Activated naive CD8-positive, alpha-beta T cell treated with anti-CD3 and anti-CD28 coated beads, Interleukin-2, amount 50 U/mL, for 24 hours (primary cell): ENCODE data around the gene ITSN1.

ENCODE experiments used
- ATAC-seq: fragments of 150-1000 bp; cut with Tn5 transposase; one replicate; pipeline ENCODE4 v1.10.0; 2021
- DNase-seq: peaks from one replicate; pipeline ENCODE4 v3.0.0; 2021
- H3K27ac Mint-ChIP-seq: one replicate; pipeline ENCODE4 v1.8.0; 2021; ENCODE audit warnings: mild to moderate bottlenecking, mixed read lengths
- H3K27me3 Mint-ChIP-seq: one replicate; pipeline ENCODE4 v1.8.0; 2021; ENCODE audit warnings: mixed read lengths
- H3K36me3 Mint-ChIP-seq: one replicate; pipeline ENCODE4 v1.8.0; 2021; ENCODE audit warnings: low read depth, mixed read lengths
- H3K4me1 Mint-ChIP-seq: one replicate; pipeline ENCODE4 v1.8.0; 2021; ENCODE audit warnings: mixed read lengths
- H3K4me3 Mint-ChIP-seq: one replicate; pipeline ENCODE4 v1.8.0; 2021; ENCODE audit warnings: mild to moderate bottlenecking, moderate library complexity, mixed read lengths
- H3K9me3 Mint-ChIP-seq: one replicate; pipeline ENCODE4 v1.8.0; 2021; ENCODE audit warnings: mixed read lengths

ITSN1 gene

DNA sequence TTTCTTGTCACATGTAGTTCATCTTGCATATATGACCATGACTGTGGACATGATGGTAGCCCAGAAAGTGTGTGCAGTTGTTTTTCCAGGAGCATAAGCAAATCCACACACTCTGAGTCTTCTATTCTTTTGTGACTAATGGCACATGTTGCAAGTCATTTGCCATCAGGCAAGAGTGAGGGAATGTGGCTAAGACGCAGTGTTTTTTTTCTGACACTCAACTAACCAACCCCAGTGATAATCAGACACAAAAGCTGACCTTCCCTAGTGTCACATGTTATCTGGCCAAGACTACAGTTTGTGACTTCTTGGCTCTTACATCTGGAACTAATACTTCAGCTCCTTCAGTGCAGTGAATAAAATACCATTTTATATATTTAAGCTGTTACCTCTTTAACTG is 108.8 kb downstream of the ITSN1 start:
- DNase-seq (no peak), ATAC-seq (no peak)
- Mint-ChIP-seq H3K27ac (no peak overlapping the region), H3K4me3 (no peak overlapping the region), H3K4me1 (no peaks in the 10 kb centered on the region), H3K9me3 (peaks cover 14% of the 10 kb centered on the region), H3K36me3 (peaks cover 6% of the 10 kb centered on the region), H3K27me3 (peaks cover 1% of the 10 kb centered on the region)

DNA sequence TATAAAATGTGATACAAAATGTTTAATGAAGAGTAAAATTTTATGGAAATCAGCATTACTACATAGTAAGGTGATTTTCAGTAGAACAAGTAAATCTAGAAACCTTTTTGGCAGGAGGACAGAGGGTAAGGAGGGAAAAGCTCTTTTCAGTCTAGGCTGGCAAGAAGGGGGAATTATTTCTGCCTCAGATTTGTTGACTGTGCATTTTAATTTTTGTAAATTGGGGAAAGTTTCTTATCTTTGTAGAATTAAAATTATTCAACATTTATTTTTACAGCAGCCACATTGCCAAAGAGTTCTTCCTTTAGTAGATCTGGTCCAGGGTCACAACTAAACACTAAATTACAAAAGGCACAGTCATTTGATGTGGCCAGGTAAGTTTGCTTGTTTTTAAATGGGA is 109.2 kb downstream of the ITSN1 start:
- Mint-ChIP-seq H3K4me3 (no peak overlapping the region), H3K27ac (no peak overlapping the region), H3K27me3 (peaks cover 1% of the 10 kb centered on the region), H3K9me3 (peaks cover 9% of the 10 kb centered on the region), H3K4me1 (no peaks in the 10 kb centered on the region), H3K36me3 (peaks cover 2% of the 10 kb centered on the region)
- ATAC-seq (no peak), DNase-seq (no peak)

DNA sequence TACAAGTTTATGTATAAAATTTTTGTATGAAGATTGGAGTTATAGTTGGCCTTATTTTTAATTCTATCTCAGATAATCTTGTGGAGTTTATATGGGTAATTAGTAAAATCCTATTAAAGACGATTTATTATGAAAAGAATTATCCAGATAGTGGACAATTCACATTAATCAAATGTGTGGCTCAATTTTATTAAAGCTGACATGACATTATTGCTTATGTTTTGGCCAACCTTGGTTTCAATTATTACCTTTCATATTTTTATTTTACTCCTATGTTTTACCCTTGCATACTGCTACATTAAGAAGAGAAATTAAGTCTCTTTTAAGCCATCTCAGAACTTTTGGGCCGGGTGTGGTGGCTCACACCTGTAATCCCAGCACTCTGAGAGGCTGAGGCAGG is 110.0 kb downstream of the ITSN1 start:
- no peaks in the 10 kb centered on the region for H3K4me1 Mint-ChIP-seq
- no peaks in the 10 kb centered on the region for H3K36me3 Mint-ChIP-seq
- H3K27ac Mint-ChIP-seq, result no peak overlapping the region
- H3K4me3 Mint-ChIP-seq, result no peak overlapping the region
- peaks cover 4% of the 10 kb centered on the region for H3K9me3 Mint-ChIP-seq
- ATAC-seq (no peak), DNase-seq (no peak)
- peaks cover 1% of the 10 kb centered on the region for H3K27me3 Mint-ChIP-seq

DNA sequence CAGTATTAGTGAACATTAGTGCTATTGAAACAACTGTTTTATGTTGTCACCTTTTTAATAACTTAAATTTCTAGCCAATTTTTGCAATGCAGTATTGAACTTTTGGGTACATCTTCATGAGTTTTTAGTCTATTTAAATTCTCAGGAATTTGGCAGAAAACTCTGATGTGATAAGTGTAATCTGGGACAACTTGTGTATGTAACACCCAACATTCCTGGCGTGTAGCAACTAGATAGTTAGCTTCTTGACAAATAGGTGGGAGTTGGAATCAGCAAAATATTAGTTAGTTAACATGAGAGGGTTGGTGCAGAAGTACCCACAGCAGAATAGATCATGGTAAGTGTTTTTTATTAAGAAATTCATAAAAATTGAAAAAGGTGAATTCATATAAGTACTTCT is 111.6 kb downstream of the ITSN1 start:
- DNase-seq (no peak), ATAC-seq (no peak)
- Mint-ChIP-seq H3K4me1 (no peaks in the 10 kb centered on the region), H3K27ac (no peak overlapping the region), H3K27me3 (peaks cover 1% of the 10 kb centered on the region), H3K4me3 (no peak overlapping the region), H3K36me3 (no peaks in the 10 kb centered on the region), H3K9me3 (no peaks in the 10 kb centered on the region)

DNA sequence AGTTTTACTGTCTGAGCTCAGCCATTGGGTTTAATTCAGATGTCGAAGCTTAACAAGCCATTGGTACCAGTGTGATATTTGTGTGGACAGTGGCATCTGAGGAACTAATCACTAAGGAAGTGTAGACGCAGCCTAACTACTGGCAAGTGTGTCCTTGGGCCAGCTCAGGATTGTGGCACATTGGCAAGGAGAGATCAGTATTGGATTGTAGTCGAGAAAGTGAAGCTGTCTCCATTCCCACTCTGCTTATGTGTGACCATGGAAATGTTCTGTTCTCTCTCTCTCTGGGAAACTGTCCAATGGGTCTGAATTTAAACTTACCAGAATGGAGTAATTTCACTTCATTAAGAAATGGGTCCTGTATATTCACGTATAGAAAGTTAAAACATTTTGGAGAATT is 112.2 kb downstream of the ITSN1 start:
- no peaks in the 10 kb centered on the region for H3K36me3 Mint-ChIP-seq
- no peaks in the 10 kb centered on the region for H3K4me1 Mint-ChIP-seq

DNA sequence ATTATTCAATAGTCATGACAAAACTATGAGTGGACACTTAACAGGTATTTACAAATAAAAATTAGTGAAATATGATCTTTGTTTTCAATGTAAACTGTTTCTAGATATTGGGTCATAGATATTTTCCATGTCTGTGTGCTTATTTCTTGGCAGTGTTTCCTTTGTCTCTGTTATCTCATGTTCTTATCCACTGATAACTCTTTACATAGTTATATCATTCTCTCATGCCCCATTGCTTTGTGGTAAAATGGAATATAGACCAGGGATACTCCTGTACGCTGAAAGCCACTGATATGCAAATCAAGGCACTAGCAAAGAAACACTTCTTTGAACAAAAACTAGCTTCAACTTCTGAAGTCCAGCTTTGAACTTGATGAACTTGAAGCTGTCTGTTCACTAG is 113.1 kb downstream of the ITSN1 start:
- H3K9me3 Mint-ChIP-seq, result no peaks in the 10 kb centered on the region
- H3K36me3 Mint-ChIP-seq, result no peaks in the 10 kb centered on the region
- DNase-seq, result no peak
- ATAC-seq, result no peak
- H3K4me1 Mint-ChIP-seq, result no peaks in the 10 kb centered on the region
- H3K4me3 Mint-ChIP-seq, result no peak overlapping the region
- no peak overlapping the region for H3K27ac Mint-ChIP-seq
- peaks cover 1% of the 10 kb centered on the region for H3K27me3 Mint-ChIP-seq

More for the DNA sequence above, 112.2 kb downstream of the ITSN1 start:
- no peak overlapping the region for H3K4me3 Mint-ChIP-seq
- ATAC-seq (no peak), DNase-seq (no peak)
- H3K27me3 Mint-ChIP-seq, result peaks cover 1% of the 10 kb centered on the region
- H3K9me3 Mint-ChIP-seq, result no peaks in the 10 kb centered on the region
- no peak overlapping the region for H3K27ac Mint-ChIP-seq

DNA sequence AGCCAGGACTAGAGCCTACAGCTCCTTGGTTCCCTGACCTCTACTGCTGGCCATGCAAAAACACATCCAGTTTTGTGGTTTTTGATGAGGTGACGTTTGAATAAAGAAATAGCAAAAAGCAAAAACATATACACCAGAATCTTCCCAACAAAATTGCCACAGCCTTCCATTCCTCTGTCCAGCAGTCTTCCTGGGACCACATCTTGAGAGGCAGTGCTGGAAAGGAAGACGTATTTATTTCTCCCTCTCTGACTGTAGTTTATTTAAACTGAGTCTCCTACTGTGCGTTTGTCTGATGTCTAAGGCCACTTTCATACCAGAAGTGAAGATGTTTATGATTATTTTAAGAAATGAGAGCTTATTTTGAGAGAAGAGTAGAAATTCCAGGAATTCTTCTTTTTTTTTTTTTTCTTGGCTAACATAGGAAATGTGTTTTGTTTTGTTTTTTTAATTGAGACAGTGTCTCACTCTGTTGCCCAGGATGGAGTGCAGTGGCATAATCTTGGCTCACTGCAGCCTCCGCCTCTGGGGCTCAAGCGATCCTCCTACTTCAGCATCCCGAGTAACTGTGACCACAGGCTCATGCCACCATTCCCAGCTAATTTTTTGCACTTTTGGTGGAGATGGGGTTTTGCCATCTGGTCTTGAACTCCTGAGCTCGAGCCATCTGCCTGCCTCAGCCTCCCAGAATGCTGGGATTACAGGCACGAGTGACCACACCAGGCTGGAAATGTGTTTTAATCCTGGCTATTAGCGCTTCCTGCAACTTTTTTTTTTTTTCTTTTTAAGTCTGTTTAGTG is 118.5 kb downstream of the ITSN1 start:
- Mint-ChIP-seq H3K4me3 (no peak overlapping the region), H3K27me3 (no peaks in the 10 kb centered on the region), H3K27ac (no peak overlapping the region), H3K9me3 (no peaks in the 10 kb centered on the region), H3K36me3 (no peaks in the 10 kb centered on the region), H3K4me1 (no peaks in the 10 kb centered on the region)
- DNase-seq (no peak), ATAC-seq (no peak)

DNA sequence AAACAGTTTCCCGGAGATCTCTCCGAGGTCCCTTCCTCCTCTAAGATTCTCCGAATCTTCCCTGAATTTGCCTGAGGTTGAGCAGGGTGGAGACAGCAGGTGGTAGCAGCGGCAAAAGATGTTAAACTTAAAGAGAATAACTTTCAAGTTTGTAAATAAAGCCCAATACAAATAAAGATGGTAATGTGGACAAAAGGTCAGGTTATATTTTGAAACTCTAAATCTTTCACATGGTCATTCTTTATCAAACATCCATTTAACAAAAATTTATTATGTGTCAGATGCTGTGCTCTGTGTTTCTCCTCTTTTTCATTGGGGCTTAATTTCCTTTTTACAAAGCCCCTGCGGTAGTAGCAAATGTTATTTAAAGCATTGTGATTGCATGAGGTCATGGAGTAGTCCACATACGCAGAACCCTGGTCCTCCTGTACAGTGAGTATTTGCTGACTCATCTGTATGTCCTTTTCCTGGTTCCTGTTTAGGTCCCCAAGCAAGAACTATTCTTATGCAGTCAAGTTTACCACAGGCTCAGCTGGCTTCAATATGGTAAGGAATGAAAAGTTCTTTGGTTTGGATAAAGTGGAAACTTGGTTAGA is 119.2 kb downstream of the ITSN1 start:
- no peaks in the 10 kb centered on the region for H3K36me3 Mint-ChIP-seq
- H3K4me1 Mint-ChIP-seq, result no peaks in the 10 kb centered on the region
- no peak overlapping the region for H3K27ac Mint-ChIP-seq
- H3K4me3 Mint-ChIP-seq, result no peak overlapping the region
- H3K9me3 Mint-ChIP-seq, result no peaks in the 10 kb centered on the region
- DNase-seq (no peak), ATAC-seq (no peak)
- H3K27me3 Mint-ChIP-seq, result no peaks in the 10 kb centered on the region

DNA sequence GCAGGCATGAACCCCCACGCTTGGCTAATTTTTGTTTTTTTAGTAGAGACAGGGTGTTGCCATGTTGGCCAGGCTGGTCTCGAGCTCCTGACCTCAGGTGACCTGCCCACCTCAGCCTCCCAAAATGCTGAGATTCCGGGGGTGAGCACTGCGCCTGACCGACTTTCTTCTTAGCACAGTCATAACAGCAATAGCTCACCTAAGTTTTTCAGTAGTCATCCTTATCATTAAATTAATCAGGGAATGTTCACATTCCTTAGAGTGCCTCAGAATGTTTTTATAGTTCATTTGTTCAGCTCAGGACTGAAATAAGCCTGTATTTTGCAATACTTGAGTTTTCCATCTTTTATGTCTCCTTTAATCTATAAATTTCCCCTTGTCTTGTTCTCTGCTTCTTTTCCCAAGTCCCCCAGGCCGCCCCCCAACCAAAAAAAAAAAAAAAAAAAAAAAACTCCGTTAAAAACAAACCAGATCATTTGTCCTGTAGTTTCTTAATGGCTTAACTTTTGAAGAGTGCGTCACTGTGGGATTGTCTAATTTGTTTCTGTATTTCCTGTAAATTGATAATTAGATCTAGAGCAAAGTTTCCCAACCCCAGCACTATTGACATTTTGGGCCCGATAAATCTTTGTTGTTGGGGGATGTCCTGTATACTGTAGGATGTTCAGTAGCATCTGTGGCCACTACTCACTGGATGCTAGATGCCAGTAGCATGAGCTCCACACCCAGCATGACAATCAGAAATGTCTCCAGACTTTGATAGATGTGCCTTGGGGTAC is 120.7 kb downstream of the ITSN1 start:
- Mint-ChIP-seq H3K27me3 (no peaks in the 10 kb centered on the region), H3K9me3 (no peaks in the 10 kb centered on the region), H3K27ac (no peak overlapping the region), H3K4me1 (no peaks in the 10 kb centered on the region), H3K36me3 (no peaks in the 10 kb centered on the region), H3K4me3 (no peak overlapping the region)
- ATAC-seq (no peak), DNase-seq (no peak)

DNA sequence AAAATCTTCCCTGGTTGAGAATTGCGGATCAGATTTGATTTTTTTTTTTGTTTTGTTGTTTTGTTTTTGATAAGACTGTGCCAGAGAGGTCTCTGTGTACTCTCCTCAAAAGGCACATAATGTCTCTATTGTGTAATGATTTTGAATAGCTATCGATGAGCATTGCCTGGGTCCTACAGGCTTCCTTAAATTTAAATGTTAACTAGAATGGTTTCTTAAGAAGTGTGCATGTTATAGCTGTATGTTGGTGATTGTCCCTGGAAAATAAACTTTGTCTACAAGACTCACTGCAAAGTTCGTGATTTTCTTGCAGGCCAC is 121.2 kb downstream of the ITSN1 start:
- no peaks in the 10 kb centered on the region for H3K36me3 Mint-ChIP-seq
- H3K4me3 Mint-ChIP-seq, result no peak overlapping the region
- no peak overlapping the region for H3K27ac Mint-ChIP-seq
- H3K27me3 Mint-ChIP-seq, result no peaks in the 10 kb centered on the region
- H3K4me1 Mint-ChIP-seq, result no peaks in the 10 kb centered on the region
- no peaks in the 10 kb centered on the region for H3K9me3 Mint-ChIP-seq
- ATAC-seq (no peak), DNase-seq (no peak)

DNA sequence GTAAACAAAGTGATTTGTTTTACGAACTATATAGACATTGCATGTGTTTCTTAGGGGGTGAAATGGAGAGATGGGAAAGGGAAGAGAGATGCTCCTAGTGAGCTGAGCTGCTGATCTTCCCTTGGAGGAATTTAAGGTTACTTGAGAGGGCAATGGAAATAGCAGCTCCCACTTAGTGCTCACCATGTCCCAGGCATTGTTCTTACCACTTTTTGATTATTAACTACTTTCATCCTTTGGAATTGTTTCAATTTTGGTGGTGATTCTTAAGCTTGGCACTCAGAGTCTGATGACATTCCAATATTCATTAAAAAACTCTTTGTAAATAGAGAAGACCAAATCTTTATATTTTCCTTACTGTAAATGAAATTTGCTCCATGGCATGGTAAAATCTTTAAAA is 124.9 kb downstream of the ITSN1 start:
- H3K27ac Mint-ChIP-seq, result no peak overlapping the region
- no peaks in the 10 kb centered on the region for H3K36me3 Mint-ChIP-seq
- H3K4me3 Mint-ChIP-seq, result no peak overlapping the region
- DNase-seq (no peak), ATAC-seq (no peak)
- no peaks in the 10 kb centered on the region for H3K27me3 Mint-ChIP-seq
- H3K9me3 Mint-ChIP-seq, result no peaks in the 10 kb centered on the region
- H3K4me1 Mint-ChIP-seq, result no peaks in the 10 kb centered on the region

DNA sequence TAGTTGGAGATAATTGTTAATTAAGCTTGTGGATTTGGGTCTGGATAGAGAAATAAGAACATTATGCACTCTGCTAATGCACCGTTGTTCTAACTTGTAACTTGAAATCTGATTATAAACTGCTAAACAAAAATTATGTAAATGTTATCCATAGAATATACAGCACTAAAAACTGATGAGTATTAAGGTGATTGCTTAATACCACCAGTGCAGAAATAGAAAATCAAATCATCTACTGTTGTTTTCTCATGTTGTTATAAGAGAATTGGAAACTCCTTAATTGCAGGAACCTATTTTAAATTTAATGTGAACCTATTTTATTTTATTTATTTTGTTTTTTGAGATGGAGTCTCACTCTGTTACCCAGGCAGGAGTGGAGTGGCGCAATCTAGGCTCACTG is 125.7 kb downstream of the ITSN1 start:
- no peak overlapping the region for H3K4me3 Mint-ChIP-seq
- no peak overlapping the region for H3K27ac Mint-ChIP-seq
- no peaks in the 10 kb centered on the region for H3K27me3 Mint-ChIP-seq
- no peaks in the 10 kb centered on the region for H3K9me3 Mint-ChIP-seq
- ATAC-seq (no peak), DNase-seq (no peak)
- H3K36me3 Mint-ChIP-seq, result no peaks in the 10 kb centered on the region
- no peaks in the 10 kb centered on the region for H3K4me1 Mint-ChIP-seq

DNA sequence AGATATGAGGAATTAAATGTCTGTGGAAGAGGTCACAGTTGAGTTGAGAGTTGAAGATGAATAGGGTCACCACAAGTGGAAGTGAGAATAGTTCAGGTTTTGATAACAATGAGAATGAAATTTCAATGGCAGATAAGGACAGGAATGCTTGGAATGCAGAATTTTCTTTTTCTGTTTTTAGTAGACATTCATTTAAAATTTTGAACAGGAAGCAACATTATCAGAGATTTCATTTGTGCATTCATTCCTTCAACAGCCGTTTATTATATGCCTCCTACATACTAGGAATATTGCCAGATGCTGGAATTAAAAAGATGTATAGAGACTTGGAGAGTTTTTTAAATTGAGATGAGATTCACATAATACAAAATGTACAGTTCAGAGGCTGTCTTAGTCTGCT is 126.8 kb downstream of the ITSN1 start:
- Mint-ChIP-seq H3K4me3 (no peak overlapping the region), H3K27me3 (no peaks in the 10 kb centered on the region), H3K36me3 (no peaks in the 10 kb centered on the region), H3K9me3 (no peaks in the 10 kb centered on the region), H3K27ac (no peak overlapping the region), H3K4me1 (no peaks in the 10 kb centered on the region)
- ATAC-seq (no peak), DNase-seq (no peak)

DNA sequence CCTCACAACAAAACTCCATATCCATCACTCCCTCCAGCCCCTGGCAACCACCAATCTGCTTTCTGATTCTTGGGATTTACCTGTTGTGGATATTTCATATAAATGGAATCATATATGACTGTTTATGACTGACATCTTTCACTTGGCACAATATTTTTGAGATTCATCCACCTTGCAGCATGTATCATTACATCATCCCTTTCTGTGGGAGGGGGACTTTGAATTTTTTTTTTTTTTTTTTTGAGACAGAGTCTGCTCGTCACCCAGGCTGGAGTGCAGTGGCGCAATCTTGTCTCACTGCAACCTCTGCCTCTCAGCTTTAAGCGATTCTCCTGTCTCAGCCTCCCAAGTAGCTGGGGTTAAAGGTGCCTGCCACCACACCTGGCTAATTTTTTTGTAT is 128.2 kb downstream of the ITSN1 start:
- Mint-ChIP-seq H3K4me1 (no peaks in the 10 kb centered on the region), H3K27me3 (no peaks in the 10 kb centered on the region), H3K27ac (no peak overlapping the region), H3K9me3 (no peaks in the 10 kb centered on the region), H3K4me3 (no peak overlapping the region), H3K36me3 (no peaks in the 10 kb centered on the region)
- DNase-seq (no peak), ATAC-seq (no peak)

DNA sequence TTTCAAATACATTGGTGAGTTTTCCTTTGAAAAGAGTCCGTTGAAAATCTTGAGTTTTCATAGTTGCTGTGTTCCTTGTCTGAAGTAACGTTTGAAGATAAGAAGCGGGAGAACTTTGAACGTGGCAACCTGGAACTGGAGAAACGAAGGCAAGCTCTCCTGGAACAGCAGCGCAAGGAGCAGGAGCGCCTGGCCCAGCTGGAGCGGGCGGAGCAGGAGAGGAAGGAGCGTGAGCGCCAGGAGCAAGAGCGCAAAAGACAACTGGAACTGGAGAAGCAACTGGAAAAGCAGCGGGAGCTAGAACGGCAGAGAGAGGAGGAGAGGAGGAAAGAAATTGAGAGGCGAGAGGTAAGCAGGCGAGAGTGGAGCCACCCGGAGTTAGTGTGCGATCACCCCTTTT is 129.7 kb downstream of the ITSN1 start:
- no peak for ATAC-seq
- H3K4me1 Mint-ChIP-seq, result no peaks in the 10 kb centered on the region
- no peaks in the 10 kb centered on the region for H3K36me3 Mint-ChIP-seq
- H3K4me3 Mint-ChIP-seq, result no peak overlapping the region
- no peaks in the 10 kb centered on the region for H3K9me3 Mint-ChIP-seq
- no peaks in the 10 kb centered on the region for H3K27me3 Mint-ChIP-seq
- no peak for DNase-seq
- H3K27ac Mint-ChIP-seq, result no peak overlapping the region
